ENCODE data around the gene ESRP2. TPM values are rescaled to one million over a fixed set of nuclear protein-coding genes. Genes with fewer than 3 reads are reported as not detected.

Gene ESRP2
- total and polyA plus RNA-seq, 9 of the 15 experiments (the other 6 are each of a cell fraction or from before 2014, with no cell fraction given), result 0.05 to 0.15 (median 0.07) TPM; not detected in 6

DNA sequence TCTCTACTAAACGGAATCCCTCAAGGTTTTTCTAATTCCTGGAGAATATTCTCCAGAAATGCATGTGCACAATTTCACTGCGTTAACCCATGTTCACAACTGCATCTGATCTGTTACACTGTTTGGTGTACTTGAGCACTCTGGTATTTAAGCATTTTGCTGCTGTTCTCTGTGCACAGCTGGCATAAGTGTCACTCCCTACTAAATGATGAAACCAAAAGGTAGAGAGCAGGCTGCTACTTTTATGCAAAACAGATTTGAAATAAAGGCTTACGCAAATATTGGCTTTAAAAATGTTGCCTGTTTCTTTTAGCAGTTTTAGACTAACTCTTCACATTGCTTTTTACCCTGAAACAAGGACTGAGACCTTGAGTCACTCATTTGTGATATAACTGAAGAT, 41.7 kb downstream of the ESRP2 start (continued):
- TF ChIP-seq, protein P1, sequence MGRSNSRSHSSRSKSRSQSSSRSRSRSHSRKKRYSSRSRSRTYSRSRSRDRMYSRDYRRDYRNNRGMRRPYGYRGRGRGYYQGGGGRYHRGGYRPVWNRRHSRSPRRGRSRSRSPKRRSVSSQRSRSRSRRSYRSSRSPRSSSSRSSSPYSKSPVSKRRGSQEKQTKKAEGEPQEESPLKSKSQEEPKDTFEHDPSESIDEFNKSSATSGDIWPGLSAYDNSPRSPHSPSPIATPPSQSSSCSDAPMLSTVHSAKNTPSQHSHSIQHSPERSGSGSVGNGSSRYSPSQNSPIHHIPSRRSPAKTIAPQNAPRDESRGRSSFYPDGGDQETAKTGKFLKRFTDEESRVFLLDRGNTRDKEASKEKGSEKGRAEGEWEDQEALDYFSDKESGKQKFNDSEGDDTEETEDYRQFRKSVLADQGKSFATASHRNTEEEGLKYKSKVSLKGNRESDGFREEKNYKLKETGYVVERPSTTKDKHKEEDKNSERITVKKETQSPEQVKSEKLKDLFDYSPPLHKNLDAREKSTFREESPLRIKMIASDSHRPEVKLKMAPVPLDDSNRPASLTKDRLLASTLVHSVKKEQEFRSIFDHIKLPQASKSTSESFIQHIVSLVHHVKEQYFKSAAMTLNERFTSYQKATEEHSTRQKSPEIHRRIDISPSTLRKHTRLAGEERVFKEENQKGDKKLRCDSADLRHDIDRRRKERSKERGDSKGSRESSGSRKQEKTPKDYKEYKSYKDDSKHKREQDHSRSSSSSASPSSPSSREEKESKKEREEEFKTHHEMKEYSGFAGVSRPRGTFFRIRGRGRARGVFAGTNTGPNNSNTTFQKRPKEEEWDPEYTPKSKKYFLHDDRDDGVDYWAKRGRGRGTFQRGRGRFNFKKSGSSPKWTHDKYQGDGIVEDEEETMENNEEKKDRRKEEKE (IDR thresholded peaks at IDR 0.05; ENCODE audit: borderline replicate concordance in 1 of 2, control insufficient read depth in 1 of 2, low read depth in 2 of 2, low read length in 1 of 2), result no peak
- TF ChIP-seq DACH1 (IDR thresholded peaks at IDR 0.05; ENCODE audit: partially characterized antibody) (no peak), CCAR2 (IDR thresholded peaks at IDR 0.05; ENCODE audit: low read depth, low read length) (no peak)

DNA sequence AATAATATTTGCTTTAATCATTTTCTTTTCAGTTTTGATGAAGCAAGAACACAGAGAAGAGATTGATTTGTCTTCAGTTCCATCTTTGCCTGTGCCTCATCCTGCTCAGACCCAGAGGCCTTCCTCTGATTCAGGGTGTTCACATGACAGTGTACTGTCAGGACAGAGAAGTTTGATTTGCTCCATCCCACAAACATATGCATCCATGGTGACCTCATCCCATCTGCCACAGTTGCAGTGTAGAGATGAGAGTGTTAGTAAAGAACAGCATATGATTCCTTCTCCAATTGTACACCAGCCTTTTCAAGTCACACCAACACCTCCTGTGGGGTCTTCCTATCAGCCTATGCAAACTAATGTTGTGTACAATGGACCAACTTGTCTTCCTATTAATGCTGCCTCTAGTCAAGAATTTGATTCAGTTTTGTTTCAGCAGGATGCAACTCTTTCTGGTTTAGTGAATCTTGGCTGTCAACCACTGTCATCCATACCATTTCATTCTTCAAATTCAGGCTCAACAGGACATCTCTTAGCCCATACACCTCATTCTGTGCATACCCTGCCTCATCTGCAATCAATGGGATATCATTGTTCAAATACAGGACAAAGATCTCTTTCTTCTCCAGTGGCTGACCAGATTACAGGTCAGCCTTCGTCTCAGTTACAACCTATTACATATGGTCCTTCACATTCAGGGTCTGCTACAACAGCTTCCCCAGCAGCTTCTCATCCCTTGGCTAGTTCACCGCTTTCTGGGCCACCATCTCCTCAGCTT, 45.0 kb downstream of the ESRP2 start:
- Histone ChIP-seq H3K9me3 (replicated peaks; ENCODE audit: control insufficient read depth, insufficient read depth, low read depth, low read length) (no peaks in the 10 kb centered on the region), H3K27me3 (ENCODE audit: control insufficient read depth in 2 of 2, insufficient read depth in 2 of 2, low read length in 2 of 2) (no peaks in the 10 kb centered on the region), H4K20me1 (replicated peaks; ENCODE audit: control insufficient read depth, insufficient read depth, low read length) (no peaks in the 10 kb centered on the region), H3K4me3 (no peak overlapping the region), H3K79me2 (ENCODE audit: control insufficient read depth, insufficient read depth, low read length) (peaks cover 14% of the 10 kb centered on the region; the same call in 2 of the 3 replicates), H2AFZ (ENCODE audit: low read depth, low read length) (no peak overlapping the region), H3K36me3 (ENCODE audit: control insufficient read depth, insufficient read depth, low read length) (peaks cover 81% of the 10 kb centered on the region), H3K4me1 (replicated peaks in 1 of 2; ENCODE audit: control insufficient read depth in 2 of 2, insufficient read depth in 2 of 2, low read length in 2 of 2) (peaks cover 0 to 6% of the 10 kb centered on the region in 2 experiments; a peak in 1 of 5 replicates), H3K9me1 (ENCODE audit: control insufficient read depth, insufficient read depth, low read length) (no peaks in the 10 kb centered on the region), H3K9ac (ENCODE audit: insufficient read depth in 1 of 2, low read depth in 2 of 2, low read length in 2 of 2) (no peak overlapping the region), H3K4me2 (ENCODE audit: insufficient read depth, low read length) (no peak overlapping the region), H3K27ac (ENCODE audit: extremely low read depth, low read depth, low read length) (no peak overlapping the region)
- 93% methylated on average over 2 of the region's 2 CpGs for WGBS (ENCODE audit: insufficient coverage, low coverage, missing lambda C conversion rate)
- DNase-seq (ENCODE audit: extremely low read depth in 1 of 4, low spot score in 3 of 4) (no peak), FAIRE-seq (no peak), ATAC-seq (no peak)
- BruUV-seq (replicated peaks), result TSS peak; percentile 38
- CTCF ChIA-PET (ENCODE audit: low intra/inter-chr PET ratio), result no interaction called here
- POLR2A ChIA-PET, result no interaction called here
- intact Hi-C loops (cut with micrococcal nuclease) (no loop called here), in situ Hi-C loops (cut with MboI) (no loop called here)
- TF ChIP-seq JUND (IDR thresholded peaks at IDR 0.05; ENCODE audit: borderline replicate concordance, low read depth, low read length), result no peak
- no peak for TF ChIP-seq JUND (tag; IDR thresholded peaks at IDR 0.05; ENCODE audit: borderline replicate concordance, low read depth, low read length)
- TF ChIP-seq RBM34 (IDR thresholded peaks at IDR 0.05; ENCODE audit: borderline replicate concordance, insufficient read depth, low read length), result no peak
- no peak for TF ChIP-seq ELF2 (CRISPR knock-in tag; IDR thresholded peaks at IDR 0.05)
- no peak for TF ChIP-seq U2AF2 (optimal IDR thresholded peaks at IDR 0.05; ENCODE audit: low read depth, low read length)
- TF ChIP-seq NFATC3 (IDR thresholded peaks at IDR 0.05), result no peak
- TF ChIP-seq, protein P2, sequence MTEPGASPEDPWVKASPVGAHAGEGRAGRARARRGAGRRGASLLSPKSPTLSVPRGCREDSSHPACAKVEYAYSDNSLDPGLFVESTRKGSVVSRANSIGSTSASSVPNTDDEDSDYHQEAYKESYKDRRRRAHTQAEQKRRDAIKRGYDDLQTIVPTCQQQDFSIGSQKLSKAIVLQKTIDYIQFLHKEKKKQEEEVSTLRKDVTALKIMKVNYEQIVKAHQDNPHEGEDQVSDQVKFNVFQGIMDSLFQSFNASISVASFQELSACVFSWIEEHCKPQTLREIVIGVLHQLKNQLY (CRISPR knock-in tag; conservative IDR thresholded peaks at IDR 0.05), result no peak
- TF ChIP-seq TBP (optimal IDR thresholded peaks at IDR 0.05; ENCODE audit: low read depth, low read length), result no peak
- TF ChIP-seq C11orf30 (IDR thresholded peaks at IDR 0.05; ENCODE audit: low read depth), result no peak

Measured in K562 (cell line).